Activated T-helper 9 cell treated with anti-CD3 and anti-CD28 coated beads, Interleukin-2, amount 50 U/mL, for 16 hours (primary cell): ENCODE results near the gene EXOC1.
"Not testable (repeated sequence)": the region's sequence is repeated elsewhere in the genome, so short reads cannot be mapped to it uniquely, and the experiment has no call there.

Experiments used
- DNase-seq: peaks from one replicate; pipeline ENCODE4 v3.0.0-alpha.2; 2020; ENCODE audit warnings: low read depth

The EXOC1 gene

DNA sequence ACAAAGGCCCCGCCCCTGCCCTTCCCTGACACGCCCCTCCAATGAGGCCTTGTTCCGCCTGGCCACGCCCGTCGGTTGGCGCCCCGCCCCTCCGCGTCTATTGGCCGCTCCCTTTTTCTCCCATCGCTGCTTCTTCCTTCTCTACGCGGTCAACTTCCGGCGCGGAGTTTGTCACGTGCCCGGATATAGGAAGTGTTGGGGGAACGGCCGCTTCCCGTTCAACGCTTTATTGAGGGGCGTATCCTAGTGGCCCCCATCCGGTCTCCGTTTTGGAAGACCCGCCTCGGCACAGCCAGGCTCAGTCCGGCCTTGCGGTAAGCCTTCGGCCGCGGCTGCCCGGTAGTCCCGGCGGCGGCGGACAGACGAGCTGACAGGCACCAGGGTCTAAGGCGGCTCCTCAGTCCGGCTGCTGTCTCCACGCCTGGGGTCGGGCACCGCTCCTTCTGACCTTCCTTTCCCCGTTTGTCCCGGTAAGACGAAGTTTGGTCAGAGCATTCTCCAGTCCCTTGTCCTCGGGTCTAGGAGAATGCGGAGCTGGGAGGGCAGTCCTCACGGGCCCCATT lies at the start of gene EXOC1:
Gene EXOC1 (plus strand): TSS at position 165 of the 563 bp plus-strand sequence. CDS start 4,676 bp downstream, outside the sequence.
- peak; percentile 98 for DNase-seq

DNA sequence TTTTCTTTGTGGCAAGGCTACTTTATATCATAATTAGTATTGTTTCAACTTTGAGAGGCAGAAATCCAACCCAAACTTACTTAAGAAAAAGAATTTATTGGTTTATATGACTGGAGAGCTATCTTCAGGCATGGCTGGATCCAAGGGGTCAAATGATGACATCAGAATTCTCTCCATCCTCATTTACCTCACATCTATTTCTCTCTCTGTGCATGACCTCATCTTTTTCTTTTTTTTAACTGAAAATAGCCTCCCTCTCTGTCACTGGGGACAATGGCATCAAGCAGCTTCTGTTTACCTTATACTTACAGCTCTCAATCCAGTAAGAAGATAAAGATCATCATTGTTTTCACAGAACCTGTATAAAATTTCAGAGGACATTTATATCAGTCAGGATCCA lies 45.9 kb upstream of the EXOC1 start:
- no peak for DNase-seq

- DNase-seq: no peak
Observed at GRCh38 chr4:55808186-55808585, 45.3 kb upstream of the EXOC1 start.

- no peak for DNase-seq
Observed at GRCh38 chr4:55808632-55809031, 44.8 kb upstream of the EXOC1 start.

DNA sequence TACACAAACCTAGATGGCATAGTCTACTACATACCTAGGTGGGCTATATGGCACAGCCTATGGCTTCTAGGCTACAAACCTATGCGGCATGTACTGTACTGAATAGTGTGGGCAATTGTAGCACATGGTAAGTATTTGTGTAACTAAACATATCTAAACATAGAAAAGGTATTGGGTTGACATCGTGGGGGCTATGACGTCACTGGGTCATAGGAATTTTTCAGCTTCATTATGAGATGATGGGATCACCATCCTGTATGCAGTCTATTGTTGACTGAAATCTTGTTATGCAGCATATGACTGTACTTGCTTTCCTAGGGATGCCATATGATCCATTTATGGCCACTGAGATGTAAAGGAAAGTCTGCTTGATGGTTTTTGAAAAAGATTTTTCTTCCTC lies 35.8 kb upstream of the EXOC1 start:
- no peak for DNase-seq

- no peak for DNase-seq
Observed at GRCh38 chr4:55819634-55820033, 33.8 kb upstream of the EXOC1 start, which contains the start of gene EXOC1L. EXOC1L (plus strand) TSS chr4:55819790; CDS start chr4:55820027, 237 bp downstream.

- DNase-seq: no peak
Observed at GRCh38 chr4:55820279-55820678, 33.2 kb upstream of the EXOC1 start.

DNA sequence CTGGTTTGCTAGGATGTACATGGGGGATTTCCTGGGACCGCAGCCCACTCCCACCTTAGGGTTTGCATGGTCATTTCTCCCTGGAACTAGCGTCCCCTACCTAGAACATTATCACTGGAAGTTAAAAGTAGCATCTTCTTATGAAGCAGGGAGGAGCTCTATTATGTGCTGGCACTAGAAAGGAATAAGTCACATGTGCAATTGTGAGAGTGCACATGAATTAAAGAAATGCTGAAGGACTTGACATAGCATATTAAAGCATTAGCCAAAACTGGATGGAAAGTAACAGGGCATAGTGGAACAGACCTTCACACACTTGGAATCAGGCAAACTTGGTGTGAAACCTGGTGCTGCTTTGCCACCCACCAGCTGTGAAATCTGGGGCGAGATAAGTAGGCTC lies 31.1 kb upstream of the EXOC1 start:
- DNase-seq: no peak

GRCh38 chr4:55824865-55825264 lies 28.6 kb upstream of the EXOC1 start:
- no peak for DNase-seq

DNA sequence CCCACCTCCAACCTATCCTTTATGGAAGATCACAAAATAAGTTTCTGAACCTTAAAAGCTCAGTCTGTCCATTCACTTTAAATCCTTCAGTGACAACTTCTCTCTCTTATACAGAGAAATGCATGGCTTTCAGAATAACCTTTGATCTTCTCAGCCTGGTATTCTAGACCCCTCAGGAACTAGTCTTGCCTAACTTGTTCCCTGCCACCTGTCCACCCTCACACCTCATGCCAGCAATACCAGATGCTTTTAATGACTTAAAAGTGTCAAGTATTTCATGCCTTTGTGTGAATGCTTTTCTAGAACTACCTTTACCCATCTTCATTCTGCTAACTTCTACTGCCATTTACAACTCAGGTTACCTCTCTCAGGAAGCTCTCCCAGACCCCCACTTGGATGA lies 26.5 kb upstream of the EXOC1 start:
- DNase-seq: no peak

GRCh38 chr4:55827582-55827981 lies 25.9 kb upstream of the EXOC1 start:
- DNase-seq: no peak

GRCh38 chr4:55830048-55830447 lies 23.4 kb upstream of the EXOC1 start:
- DNase-seq: no peak

DNA sequence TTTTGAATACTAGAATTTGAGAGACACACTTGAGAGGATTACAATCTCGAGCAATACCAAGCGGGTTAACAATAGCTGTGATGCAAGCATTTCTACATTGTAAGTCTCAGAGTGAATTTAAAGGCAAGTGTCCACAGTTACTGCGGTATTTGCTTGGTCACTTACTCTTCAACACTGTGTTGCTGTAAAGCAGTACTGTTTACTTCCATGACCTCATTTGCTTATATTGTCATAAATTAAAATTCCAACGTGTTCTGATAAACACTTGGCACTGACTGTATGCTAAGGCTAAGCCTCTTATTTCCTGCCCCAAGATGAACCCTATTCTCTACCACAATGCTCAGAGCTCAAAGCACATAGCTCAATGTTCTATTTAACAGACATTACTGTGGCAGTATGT lies 22.7 kb upstream of the EXOC1 start:
- no peak for DNase-seq

- no peak for DNase-seq
Observed at GRCh38 chr4:55834086-55834795, 19.2 kb upstream of the EXOC1 start.

DNA sequence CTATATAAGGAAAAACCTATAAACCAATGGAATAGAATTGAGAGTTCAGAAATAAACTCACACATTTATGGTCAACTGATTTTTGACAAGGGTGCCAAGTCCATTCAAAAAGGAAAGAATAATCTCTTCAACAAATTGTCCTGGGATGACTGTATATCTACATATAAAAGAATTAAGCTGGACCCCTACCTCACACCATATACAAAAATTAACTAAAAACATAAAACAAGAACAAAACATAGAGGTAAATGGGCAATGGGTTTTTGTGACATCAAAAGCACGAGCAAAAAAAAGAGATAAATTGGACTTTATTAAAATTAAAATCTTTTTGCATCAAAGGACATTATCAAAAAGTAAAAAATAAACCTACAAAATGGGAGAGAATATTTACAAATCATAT lies 15.5 kb upstream of the EXOC1 start:
- DNase-seq: no peak

DNA sequence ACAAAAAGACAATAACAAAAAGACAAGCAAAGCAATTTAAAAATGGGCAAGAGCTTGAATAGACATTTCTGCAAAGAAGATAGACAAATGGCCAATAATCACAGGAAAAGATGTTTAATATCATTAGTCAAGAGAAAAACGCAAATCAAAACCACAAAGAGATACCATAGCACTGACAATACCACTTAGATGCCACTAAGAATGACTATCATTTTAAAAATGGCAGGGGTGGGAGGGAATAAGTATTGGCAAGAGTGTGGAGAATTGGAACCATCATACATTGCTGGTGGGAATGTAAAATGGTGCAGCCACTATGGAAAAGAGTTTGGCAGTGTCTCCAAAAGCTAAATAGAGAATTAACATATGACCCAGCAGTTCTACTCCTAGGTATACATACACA lies 15.1 kb upstream of the EXOC1 start:
- DNase-seq: no peak

DNA sequence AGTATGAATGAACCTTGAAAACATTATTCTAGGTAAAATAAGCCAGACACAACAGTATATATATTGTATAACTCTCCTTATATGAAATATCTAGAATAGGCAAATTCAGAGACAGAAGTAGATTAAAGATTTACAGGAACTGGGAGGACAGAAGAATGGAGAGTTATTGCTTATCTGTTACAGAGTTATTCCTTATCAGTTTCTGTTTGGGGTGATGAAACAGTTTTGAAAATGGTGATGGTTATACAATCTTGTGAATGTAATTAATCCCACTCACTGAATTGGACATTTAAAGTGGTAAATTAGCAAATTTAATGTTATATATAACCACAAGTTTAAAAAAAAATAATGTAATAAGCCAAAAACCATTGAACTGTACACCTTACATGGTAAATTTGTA lies 14.5 kb upstream of the EXOC1 start:
- DNase-seq: no peak

GRCh38 chr4:55840956-55841355 lies 12.5 kb upstream of the EXOC1 start:
- DNase-seq: no peak

DNA sequence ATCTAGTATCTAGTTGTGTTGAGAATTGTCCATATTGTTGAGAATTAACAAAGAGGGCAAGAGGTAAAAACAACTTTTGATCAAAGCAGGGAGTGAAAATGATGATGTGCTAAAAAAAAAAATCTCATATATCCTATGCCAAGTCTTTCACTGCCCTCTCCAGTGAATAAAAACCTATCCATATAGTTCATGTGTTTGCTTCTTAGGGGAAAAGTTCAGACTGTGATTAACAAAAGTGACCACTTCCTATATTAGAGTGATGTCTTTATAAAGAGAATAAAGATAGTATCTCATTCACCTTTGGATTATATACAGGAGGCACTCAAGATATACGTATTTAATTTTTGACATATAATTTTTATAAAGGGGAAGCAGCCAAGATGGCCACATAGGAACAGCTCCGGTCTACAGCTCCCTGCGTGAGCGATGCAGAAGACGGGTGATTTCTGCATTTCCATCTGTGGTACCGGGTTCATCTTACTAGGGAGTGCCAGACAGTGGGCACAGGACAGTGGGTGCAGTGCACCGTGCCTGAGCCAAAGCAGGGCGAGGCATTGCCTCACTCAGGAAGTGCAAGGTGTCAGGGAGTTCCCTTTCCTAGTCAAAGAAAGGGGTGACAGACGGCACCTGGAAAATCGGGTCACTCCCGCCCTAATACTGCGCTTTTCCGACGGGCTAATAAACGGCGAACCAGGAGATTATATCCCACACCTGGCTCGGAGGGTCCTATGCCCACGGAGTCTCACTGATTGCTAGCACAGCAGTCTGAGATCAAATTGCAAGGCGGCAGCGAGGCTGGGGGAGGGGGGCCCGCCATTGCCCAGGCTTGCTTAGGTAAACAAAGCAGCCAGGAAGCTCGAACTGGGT lies 11.8 kb upstream of the EXOC1 start:
- not testable (repeated sequence) for DNase-seq

DNA sequence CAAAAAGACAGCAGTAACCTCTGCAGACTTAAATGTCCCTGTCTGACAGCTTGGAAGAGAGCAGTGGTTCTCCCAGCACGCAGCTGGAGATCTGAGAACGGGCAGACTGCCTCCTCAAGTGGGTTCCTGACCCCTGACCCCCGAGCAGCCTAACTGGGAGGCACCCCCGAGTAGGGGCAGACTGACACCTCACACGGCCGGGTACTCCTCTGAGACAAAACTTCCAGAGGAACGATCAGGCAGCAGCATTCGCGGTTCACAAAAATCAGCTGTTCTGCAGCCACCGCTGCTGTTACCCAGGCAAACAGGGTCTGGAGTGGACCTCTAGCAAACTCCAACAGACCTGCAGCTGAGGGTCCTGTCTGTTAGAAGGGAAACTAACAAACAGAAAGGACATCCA lies 11.1 kb upstream of the EXOC1 start:
- not testable (repeated sequence) for DNase-seq

GRCh38 chr4:55849724-55850123 lies 3.7 kb upstream of the EXOC1 start:
- DNase-seq: no peak

DNA sequence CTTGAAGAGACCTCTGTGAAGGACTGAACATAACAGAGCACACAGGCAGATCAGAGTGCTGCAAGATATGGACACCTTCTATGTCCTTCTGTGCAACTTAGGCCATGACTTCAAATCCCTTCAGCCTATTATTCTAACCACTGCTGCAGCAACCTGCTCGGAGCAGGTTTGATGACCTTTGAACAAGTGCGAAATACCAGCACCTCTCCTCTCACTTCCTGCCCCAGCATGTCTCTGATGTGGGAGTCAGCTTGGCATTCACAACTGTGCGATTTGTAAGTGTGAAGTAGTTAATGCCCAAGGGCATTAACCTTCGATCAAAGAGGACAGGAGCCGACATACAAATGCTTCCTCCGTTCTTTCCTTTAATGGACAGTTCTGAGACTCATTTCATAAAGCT lies 1.6 kb upstream of the EXOC1 start:
- DNase-seq: no peak

DNA sequence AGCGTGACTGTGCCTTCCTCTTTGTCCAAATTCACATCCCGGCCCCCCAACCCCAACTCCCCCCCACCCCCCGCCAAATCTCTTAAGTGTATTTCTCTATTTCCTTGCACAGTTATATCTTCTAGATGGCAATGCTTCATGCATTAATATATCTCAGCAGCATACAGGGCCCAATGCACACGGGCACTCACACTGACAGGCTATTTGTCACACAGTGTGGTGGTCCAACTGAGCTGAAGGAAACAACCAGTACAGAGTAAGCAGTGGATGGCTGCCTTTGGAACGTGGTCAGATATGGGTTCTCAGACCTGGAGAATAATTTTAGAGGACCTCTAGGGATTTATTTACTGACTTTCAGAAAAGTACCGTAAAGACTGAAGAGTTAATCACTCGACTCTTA lies 681 bp downstream of the EXOC1 start:
- no peak for DNase-seq
